GM18858 (cell line): ENCODE measurements around the gene BIN1.

Source experiments
- ATAC-seq: cut with Tn5 transposase; IDR thresholded peaks from one replicate; pipeline ENCODE4 v1.9.1; 2021; ENCODE audit not compliant: unreplicated experiment

The BIN1 gene

DNA sequence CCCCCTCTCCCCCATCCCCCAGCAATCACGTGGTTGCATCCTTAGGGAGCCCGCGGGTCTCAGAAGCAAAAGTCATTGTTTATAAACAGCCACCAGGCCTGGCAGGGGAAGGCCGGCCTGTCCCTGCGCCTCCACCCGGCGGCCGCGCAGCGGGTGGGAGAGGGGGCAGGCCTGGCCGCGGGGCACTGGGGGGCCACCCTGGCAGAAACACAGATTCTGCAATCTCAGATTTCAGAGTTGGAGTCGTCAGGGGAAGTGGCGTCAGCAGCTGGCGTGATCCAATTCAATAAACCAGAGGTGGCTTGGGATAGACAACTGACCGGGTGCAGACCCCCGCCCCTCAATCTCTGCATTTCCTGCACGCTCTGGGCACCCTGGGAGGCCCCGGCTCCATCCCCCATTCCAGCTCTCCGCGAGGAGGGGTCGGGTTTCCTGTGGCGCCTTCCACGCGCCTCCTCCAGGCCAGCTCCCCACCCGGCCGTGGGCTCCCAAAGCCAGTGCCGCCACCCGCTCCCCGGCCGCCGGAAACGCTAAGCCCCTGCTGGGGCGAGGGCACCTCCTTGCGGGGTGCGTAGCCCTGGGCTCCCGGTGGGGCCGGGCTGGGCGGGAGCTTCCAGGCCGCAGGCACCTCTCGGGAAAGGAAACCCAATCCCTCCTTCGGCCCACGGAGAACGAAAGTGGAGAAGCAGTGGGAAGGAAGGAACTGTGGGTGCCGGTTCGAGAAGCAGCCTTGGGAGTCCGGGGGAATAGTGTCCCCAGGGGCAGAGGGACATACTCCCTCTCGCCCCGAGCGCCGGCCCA is 1.1 kb downstream of the BIN1 start:
- ATAC-seq = no peak

DNA sequence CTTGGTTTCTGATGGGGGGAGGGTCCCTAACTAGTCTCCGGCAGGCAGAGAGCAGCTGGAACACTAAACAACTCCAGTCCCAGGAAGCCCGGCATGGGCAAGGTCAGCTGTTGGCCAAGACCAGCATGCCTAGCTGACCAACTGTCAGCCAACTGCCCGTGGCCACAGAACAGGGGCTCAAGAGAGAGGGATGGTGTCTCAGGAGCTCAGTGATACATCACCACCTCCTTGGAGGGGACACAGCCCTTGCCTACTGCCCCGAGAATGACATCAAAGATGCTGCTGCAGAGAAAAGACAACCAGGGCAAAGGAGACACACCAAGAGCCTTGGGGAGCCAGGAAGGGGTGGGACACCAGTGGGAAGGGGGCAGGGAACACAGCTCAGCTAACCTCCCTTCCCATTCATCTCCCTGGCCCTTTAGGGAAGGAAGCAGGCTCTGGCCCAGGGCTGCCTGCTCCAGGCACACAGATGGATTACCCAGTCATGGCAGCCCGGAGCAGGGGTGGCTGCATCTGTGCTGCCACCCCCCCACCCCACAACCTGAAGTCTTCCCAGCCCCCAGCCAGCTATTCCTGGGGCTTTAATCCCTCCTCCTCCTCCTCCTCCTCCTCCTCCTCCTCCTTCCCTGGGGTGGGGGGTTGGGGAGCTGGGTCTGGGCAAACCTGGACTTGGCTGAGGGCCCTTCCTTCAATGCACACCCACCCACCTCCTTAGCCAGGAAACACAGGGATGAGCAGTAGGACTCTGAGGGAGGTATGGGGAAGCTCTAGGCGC is 1.9 kb downstream of the BIN1 start:
- ATAC-seq = no peak

DNA sequence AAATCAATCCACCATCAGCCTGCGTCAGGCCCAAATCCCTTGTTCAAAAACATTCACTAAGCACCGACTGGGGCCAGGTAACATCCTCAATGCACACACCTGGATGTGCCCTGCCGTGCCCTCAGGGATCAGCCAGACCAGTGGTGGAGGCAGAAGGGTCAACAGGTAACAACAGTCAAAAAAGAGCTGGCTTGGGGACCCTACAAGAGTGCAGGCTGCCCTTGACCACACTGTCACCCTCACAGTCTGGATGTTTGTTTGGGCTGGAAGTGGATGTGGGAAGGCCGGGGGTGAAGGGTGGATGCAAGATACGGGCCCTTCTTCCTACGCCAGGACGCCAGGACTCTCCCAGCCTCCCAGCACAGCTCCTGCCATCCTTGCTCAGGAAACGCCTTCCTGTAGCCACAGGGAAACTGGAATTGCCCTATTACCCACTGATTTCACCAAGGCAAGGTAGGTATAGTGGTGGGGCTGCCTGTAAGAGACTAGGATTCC is 2.7 kb downstream of the BIN1 start:
- ATAC-seq = no peak

DNA sequence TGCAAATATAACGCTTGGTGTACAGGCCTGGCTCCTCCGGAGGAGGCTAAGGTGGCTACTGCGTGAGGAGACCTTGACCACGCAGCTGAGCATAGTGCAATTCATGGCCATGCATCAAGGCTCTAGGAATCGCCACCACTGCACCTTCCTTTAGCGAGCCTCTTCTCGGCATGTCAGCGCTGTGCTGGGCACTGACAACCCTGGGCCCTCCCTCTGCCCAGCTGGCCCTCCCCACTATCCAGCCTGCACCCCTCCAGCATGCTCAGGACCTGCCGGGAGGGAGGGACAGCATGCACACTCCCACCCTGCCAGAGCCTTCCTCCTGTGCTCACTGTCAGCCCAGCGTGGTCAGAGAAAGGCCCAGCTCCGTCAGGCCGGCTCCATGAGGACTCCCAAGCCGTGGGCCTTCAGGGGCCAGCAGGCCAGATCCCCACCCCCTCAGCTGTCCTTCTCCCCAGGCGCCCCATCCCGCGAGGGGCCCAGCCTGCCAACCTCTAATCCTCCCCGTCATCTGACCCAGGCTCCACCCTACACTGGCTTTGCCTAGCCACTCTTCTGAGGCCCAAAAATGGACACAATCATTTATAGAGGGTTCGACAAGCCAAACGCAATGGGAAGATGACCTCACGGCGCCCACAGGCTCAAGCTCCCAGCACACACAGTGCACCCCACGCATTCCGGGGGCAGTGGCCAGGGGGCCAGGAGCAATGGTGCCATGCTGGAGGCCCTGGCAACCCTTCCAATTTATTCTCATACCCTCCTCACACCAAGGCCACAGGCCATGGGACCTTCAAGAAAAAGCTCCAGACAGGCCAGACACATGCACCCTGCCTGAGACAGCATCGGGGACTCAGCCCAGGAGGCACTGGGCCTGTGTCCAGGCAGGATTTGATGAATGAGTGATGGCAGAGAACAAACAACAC is 3.5 kb downstream of the BIN1 start:
- no peak for ATAC-seq

DNA sequence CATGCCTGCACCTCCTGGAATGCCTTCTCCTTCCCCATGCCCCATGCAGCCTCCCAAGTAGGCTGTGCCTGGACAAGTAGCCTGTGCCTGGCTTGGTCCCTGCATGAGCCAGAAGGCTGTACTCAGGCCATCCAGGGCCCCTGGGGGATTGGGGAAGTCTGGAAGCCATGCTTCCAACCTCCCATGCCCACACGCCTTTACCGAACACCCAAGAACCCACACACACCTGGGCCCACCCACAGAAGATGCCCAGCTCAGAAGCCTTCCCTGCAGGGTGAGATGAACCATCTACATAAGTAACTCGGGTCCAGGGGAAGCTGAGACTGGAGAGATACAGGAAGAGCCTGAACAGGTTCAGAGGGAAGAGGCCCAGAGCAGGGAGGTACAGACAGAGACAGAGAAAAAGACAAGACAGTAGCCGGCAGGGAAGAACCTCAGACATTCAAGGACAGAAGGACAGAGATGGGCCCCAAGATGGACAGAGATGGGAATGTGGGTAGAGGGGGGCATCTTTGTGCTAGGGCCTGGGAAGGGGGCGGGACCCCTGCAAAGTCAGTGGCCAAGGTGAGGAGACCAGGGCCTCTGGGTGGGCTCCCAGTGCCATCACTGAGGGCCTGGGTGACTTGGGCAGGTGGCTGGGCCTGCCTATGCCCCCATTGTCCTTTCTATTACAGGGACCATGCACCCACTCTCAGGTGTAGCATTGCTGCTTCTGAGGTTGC is 4.3 kb downstream of the BIN1 start:
- no peak for ATAC-seq

DNA sequence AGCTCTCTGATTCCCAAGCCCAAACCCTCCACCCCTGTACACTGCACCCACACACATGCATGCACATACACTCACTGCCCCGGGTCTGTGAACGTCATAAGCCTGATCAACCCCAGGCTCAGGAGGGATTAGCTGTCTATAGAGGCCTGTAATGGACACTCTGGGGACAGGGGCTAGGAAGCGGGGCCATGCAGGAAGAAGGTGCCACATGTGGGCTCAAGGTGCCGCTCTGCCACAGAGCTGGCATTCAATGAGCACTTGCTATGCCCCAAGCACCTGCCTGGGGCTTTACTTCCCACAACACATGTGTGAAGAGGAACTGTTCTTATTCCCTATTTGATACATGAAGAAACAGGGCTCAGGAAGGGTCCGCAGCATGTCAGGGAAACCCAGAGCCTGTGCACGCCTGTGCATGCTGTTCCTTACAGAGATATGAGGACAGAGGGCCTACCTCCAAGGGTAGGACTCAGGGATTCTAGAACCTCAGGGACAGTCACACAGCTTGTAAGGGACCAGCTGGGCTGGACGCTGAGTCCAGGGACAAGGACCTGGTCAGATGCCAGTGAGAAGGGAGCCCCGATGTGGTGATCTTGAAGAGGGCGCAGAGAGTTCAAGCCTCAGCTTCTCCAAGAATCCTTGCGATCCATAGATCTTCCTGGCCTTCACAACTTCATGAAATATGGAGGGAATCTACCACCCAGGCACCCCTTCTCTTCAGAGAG is 5.0 kb downstream of the BIN1 start:
- ATAC-seq = no peak

DNA sequence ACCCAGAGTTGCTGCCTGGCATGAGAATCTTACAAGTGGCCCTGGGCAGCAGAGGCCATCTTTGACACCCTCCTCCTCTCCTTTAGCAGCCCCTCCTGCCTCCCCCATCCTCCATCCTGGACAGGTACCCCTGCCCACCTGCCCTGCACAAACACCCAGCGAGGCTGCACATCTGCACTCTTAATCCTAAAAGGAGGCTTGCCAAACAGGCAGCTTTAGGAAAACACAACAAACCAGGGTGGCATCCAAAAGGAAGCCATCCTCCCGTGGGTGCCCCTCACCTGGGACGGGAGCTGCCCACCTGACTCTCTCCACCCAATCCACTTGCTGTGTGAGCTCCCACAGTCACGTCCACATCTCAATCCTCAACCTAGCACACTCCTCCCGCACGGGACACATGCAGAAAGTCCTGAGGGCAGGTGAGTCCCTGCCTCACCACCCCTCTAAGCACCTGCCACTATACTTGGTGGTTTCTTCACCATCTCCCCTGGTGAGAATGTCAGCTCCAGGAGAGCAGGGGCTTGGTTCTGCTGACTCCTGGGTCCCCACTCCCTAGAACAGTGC is 5.8 kb downstream of the BIN1 start:
- ATAC-seq = no peak

DNA sequence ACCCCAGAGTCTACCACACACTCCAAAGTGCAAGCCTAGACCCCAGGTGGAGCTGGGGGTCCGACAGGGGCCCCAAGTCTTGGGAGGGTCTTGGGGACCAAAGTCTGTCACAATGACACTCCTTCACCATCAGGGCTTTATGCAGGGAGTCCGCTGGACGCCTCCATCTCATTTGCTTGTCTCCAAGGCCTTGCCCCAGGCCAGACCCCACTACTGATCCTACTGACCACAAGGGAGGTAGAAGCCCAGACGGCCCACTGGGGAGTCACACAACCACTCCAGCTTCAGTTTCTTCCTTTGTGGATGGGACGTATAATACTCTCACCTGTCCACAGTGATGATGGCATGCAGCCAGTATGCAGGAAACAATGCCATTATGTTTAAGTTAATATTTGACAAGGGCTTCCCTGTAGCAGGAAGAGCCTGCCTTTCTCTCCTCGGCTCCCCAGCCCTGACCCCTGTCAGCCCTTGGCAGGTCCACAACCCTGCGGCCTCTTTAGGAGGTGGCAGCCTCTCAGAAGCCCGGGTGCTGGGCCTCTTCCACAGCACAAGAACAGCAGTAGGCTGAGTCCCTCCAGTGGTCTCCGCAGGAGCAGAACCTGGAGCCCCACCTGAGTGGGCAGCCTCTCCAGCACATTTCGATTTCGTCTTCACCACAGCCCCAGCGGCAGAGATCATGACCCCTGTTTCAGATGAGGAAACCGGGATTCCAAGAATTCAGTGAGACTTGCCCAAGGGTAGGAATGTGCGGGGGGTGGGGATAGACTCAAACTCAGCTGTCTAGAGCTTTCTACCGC is 6.5 kb downstream of the BIN1 start:
- no peak for ATAC-seq

DNA sequence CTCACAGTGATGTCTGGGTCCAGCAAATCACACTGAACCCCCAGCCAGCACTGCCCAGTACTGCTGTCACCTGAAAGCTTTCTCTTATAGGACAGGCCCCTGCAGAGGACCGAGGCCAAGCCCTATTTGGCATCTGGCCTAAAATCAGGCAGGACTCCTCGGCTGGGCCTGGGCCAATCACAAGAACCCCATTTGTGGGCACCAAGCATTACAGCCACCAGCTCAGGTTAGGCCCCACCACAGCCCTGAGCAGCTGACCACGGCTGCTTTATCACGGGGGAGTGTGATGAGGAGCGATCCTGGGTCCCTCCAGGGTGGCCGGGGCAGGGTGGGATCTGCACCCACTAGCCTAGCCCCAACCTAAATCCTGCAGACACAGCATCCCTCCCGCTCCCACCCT is 8.2 kb downstream of the BIN1 start:
- no peak for ATAC-seq

DNA sequence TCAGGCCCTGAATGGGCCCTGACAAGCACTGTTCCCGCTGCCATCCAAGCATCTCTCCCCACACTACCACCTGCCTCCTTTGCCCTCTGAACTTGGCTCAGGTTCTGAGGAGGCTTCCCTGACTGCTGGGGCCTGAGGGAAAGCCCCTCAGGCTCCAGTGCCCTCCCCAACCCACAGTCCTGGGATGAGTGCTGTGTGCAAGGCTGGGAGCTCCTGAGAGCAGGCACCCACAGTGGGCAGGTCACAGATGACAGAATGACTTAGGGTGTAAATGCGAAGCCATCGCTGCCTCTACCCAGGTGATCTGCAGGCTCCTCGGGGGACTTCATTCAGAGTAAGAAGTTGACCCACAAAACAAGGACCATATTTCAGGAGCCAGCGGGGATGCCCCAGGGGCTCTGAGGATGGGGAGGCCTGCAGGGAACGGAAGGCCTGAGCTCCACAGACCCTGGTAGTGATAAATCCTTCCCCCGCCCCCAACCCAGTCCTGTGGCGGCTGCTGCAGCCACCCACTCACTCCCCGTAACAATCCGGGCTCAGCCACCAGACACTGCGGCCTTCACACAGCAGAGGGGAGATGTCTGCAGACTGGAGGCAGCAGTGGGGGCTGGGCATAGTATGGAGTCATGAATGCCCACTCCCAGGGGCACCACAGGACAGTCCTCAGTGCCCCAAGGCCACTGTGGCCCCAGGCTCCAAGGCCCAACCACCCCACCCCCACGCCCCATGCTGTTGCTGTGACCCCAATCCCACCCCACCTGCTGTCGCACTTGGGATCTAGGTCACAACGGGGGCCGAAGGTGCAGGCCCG is 8.9 kb downstream of the BIN1 start:
- ATAC-seq = no peak

DNA sequence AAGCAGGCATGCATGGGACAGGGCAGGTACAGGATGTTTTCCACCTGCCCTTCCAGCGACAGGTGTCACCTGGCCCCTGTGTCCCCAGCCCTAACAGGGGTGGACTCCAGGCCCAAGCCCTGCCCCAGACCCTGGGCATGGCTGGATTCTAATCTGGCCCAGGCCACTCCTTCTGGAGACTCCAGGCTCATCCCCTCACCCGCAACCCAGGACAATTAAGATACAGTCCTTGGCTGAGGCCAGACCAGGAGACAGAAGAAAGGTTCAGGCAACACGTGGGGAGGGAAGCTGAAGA is 9.5 kb downstream of the BIN1 start:
- no peak for ATAC-seq

DNA sequence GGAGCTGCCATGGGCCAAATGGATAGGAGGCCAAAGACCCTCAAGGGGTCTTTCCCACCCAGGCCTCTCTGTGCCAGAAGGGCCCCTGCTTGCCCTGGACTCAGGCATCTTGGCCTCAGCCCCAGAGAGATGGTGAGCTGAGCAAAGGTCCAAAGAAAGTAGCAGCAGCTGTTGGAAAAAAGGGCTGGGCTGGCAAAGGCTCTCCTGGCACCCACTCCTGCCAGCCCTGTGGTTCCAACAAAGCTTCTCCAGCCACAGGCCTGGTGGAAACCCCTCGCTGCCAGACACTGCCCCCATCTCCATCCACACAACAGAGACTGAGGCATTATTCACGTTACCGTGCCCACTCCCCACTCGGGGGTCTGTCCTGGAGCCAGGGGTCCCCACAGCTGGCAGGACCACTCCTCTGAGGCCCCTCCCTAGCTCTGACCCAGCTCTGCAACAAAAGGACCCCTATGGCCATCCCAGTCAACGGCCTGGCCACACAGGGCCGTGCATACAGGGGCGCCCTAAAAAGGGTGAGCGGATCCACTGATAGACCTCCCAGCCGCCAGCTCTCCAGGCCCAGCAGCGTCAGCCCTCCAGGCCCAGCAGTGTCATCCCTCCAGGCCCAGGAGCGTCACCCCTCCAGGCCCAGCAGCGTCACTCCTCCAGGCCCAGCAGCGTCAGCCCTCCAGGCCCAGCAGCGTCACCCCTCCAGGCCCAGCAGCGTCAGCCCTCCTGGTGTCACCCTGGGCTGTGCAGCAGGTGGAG is 10.1 kb downstream of the BIN1 start:
- no peak for ATAC-seq

DNA sequence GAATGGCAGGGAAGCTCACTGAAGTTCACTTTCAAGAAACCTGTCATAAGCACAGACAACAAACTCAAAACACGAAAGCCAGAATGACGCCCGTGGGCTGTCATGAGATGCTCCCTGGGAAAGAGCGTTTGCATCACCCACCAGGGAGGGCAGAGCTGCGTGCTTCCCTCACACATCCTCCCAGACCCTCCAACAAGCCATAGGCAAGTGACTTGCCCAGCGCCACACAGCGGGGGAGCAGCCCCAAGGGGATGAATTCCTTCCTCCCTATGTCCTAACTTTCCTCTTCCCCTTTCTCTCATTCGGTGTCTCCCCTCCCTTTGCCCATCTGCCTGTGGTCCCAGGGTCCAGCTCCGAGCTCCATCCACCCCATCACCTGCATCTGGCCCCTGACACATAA is 10.7 kb downstream of the BIN1 start:
- ATAC-seq = no peak

DNA sequence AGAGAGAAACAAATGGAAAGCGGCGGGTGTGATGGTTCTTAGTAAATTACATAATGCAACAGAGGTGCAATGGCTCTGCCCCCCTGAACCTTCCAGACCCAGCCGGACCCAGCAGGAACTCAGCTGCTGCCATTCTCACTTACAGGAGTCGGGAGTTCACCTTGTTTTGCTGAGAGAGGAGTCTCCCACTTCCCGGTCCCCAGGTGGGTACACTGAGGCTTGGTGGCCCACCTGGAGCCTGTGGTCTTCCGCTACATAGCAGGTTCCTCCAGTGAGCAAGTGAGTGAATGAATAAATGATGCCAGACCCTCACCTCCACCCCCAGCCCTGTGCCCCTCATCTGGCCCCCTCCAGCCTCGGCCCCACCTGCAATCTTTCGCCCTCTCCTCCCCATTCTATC is 11.2 kb downstream of the BIN1 start:
- no peak for ATAC-seq

DNA sequence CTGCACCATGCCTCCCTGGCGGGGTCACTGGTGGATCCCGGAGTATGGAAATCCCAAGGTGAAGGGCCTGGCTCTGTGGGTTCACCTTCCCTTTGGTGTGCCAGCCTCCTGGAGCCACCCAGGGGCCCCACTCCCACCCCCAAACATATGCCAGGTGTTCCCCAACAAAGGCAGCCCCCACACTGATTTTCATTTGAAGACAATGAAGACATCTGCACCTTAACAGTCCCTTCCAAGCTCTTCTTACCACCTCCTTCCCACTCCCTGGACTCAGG is 11.7 kb downstream of the BIN1 start:
- ATAC-seq = no peak

DNA sequence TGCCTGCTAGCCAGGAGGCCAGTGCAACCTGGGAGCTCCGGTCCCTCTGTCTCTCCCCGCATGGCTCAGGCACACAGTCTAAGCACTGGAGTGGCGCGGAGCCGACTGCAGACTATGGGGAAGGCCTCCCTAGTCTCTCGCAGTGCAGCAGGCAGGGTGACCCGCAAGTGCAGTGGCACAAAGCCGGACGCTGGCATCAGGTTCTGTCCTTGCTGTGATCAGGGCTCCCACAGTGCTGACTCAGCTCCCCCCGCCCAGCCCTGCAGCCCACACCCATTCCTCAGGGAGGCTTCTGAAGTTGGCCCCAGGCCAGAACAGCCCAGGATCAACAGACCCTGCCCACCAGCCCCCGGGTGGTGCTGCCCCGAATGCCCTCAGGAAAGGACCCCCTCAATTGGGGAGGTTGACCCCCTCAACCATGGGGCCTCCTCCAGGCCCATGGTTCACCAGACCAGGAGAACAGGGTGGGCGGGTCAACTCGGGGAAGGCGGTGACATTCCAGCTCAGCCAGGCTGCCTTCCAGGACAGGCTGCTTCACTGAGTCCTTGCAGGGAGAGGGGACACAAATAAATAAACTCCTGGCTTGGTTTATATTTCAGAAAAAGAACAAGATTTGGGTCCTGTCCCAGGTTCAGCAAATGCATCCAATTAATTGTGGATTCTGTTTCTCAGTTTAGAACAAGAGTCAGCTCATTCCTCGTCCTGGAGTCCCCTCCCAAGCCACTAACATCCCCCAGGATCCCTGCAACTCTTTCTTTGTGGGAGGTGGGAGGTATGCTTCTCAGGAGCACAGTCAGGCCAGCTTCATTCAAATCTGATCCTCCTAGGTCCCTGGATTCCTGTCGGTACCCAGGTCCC is 12.2 kb downstream of the BIN1 start:
- no peak for ATAC-seq

DNA sequence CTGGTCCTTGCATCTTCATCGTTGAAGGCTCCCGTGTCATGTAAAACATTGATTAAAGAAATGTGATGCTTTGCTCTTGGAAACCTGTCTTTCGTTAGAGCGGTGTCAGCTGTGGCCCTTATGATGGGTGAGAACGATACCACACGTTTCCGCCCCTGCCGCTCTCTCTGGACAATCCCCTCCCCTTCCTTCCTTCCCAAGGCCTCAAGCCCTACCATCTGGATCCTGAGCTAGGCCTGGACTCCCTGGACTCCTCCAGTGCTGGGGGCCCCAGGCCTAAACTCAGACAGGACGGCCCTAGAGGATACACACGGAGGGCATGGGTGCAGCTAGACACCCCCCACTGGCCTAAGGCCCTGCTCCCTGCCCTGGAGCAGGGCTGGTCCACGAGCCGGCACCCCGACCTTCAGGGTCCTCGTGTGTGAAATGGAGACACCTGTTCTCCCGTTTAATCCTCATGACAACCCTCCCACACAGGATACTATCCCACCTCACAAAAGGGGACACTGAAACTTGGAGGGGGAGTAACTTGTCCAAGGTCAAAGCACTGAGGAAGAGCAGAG is 13.2 kb downstream of the BIN1 start:
- ATAC-seq = no peak
